Central memory CD4-positive, alpha-beta T cell (primary cell): ENCODE measurements around the gene ZNF547.

Source experiments
- DNase-seq: peaks from one replicate; pipeline ENCODE4 v3.0.0; 2022
- total RNA-seq, 3 experiments: gene quantifications; one replicate each; lab custom pipeline; 2026; lab: John Stamatoyannopoulos, UW

The ZNF547 gene
- 0.77 to 5.4 (median 1.4) reads per million in 3 experiments for total RNA-seq

DNA sequence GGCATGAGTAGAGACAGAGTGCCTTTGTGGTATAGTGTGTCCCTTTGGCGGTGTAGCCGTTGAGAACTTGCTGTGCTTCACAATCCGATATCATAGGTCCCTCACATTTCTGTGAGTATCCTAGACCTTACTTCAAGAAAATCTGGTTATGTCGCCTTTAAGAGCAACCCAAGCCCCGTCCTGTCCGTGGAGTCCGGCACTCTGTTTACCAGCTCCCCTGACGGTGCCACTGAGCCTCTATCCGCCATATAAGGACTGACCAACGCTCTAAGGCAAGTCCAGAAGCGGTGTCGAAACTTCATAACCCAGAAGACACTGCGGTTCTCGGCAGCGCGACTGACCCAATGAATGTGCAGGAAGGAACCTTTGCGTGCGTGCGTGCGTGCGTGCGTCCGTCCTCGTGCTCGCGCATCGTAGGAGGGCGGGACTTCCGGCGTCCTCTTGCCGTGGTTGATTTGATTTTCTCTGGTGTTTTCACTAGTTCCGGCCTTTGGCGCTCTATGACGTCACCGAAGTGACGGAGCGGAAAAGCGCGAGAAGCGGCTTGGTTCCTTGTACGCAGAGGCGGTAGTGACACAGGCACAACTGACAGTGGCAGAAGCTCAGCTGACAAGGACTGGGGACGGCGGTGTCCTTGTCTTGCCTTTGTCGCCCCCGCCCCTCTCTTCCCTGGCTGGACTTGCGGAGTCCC, at the start of gene ZNF547, which contains the start of gene TRAPPC2B:
ZNF547 (plus strand) TSS at position 555 of the 691 bp plus-strand sequence. CDS start 5,005 bp downstream, outside the sequence.
TRAPPC2B (plus strand) TSS at position 555 of the 691 bp plus-strand sequence. CDS start 1,283 bp downstream, outside the sequence.
- DNase-seq: peak; percentile 98

DNA sequence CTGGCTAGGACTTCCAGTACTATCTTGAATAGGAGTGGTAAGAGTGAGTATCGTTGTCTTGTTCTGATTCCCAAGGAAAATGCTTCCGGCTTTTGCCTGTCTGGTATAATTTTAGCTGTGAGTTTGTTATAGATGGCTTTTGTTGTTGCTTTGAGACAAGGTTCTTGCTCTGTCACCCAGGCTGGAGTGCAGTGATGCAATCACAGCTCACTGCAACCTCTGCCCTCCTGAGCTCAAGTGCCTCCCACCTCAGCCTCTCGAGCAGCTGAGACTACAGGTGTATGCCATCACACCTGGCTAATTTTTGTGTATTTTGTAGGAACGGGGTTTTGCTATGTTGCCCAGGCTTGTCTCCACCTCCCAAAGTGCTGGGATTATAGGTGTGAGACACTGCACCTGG, 49.2 kb upstream of the ZNF547 start:
- no peak for DNase-seq

DNA sequence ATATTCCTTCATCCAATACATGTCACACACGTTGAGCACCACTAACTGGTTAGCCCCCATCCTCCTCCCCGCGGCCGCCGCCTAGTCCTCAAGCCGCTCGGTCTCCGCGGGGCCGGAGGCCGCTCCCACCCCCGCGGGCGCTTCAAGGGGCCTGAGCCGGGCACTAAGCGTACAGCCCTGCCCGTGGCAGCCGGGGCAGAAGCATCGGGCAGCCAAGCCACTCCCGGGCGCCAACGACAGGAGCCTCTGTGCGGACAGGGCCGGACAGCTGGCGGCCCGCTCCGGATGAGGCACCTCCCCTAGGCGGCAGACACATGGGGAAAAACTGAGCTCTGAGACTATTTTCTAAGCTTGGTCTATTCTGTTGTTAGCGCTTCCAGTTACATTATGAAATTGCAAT, 45.8 kb upstream of the ZNF547 start:
- DNase-seq: no peak

DNA sequence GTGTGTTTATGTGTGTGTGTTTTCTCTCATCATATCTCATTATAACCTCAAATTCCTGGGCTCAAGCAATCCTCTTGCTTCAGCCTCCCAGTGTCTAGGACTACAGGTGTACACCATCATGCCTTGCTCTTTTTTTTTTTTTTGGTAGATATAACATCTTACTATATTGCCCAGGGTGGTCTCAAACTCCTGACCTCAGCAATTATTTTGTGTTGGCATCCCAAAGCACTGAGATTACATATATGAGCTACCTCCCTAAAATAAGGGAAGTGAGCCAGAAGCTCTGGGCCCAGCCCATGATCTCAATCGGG, 43.5 kb upstream of the ZNF547 start:
- no peak for DNase-seq

GRCh38 chr19:57320180-57321084, 42.9 kb upstream of the ZNF547 start, which contains the start of gene ZNF543:
Gene ZNF543, plus strand, starts transcription at chr19:57320472. Its CDS starts 382 bp downstream, at chr19:57320854.
- DNase-seq: peak; percentile 85

- no peak for DNase-seq
These were observed 42.2 kb upstream of the ZNF547 start for GRCh38 chr19:57321116-57321515.

- DNase-seq: no peak
These were observed 41.6 kb upstream of the ZNF547 start for GRCh38 chr19:57321751-57322150.

GRCh38 chr19:57324992-57325391, 38.4 kb upstream of the ZNF547 start:
- DNase-seq: no peak

GRCh38 chr19:57327993-57328392, 35.4 kb upstream of the ZNF547 start:
- no peak for DNase-seq

- no peak for DNase-seq
These were observed 29.2 kb upstream of the ZNF547 start for GRCh38 chr19:57334191-57334590.

DNA sequence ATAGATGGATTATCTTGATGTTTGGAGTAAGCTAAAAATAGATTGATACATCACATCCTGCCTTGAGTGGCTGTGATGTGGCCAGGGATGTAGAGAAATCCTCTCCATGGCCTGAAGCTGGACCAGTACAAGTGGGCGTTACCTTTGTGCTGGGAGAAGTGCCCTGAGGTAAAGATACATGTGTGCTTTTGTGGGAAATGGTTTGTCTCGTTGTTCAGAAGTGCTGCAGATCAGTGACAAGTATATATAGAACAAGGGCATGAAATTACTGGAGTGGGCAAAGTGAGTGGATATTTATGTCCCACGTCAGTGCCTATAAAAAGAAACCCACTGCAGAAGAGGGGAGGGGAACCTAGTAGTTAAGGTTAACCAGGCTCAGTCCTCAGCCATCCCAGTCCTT, 24.5 kb upstream of the ZNF547 start:
- DNase-seq: no peak

DNA sequence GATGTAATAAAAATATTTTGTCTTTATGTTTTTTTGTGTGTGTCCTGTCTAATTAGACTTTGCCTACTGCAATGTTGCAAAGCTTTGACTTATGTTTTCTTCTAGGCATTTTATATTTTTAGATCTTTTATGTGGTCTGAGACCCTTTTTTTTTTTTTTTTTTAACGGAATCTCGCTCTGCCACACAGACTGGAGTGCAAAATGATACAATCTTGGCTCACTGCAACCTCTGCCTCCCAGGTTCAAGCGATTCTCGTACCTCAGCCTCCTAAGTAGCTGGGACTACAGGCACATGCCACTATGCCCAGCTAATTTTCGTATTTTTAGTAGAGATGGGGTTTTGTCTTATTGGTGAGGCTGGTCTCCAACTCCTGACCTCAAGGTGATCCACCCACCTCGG, 20.8 kb upstream of the ZNF547 start:
- DNase-seq: no peak

GRCh38 chr19:57348136-57348535, 15.2 kb upstream of the ZNF547 start:
- DNase-seq: no peak

DNA sequence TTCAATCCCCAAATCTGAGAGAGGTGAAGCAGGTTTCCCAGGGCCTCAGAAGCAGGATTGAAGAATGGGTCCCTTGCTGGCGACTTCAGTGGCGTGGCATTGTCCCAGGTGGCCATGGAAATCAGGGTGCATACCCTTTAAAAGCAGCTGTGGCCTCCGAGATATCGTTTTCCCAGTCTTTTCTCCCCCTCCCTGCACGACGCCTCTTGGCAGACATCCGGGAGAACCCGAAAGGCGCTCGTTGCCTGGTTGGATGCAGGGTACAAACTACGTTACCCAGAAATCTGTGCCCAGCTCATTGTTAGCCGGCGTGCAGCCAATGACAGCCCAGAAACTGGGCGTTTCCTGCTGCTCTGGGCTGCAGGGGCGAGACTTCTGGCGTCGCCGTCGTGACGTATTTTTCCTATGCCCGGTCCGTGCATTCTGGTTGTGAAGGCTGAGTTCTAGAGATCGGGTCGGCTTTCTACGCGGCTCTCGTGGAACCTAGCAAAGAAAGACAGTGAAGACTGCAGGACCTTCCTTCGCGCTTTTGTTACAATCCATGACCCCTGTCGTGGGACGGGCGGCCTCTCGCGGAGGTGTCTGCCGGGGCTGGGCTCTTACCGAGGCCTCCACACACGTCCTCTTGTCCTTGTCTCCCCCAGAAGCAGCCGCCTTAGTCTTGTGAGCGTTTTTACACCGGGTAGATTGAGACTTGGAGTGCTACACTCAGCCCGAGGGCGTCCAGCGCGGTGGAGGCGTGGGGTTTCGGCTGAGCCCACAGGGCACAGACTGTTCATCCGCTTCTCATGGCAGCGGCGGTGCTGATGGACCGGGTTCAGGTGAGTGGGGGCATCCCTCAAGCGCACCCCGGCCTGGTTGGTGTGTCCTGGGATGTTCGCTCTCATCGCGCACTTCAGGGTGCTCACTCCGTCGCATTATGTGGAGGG, 12.2 kb upstream of the ZNF547 start, which contains the start of gene ZNF304:
ZNF304 (plus strand) TSS at position 395 of the 929 bp plus-strand sequence; CDS start at position 789, 394 bp downstream.
- peak; percentile 80 for DNase-seq

- DNase-seq: no peak
These were observed 11.5 kb upstream of the ZNF547 start for GRCh38 chr19:57351867-57352266.

GRCh38 chr19:57355916-57356315, 7.4 kb upstream of the ZNF547 start:
- DNase-seq: no peak

DNA sequence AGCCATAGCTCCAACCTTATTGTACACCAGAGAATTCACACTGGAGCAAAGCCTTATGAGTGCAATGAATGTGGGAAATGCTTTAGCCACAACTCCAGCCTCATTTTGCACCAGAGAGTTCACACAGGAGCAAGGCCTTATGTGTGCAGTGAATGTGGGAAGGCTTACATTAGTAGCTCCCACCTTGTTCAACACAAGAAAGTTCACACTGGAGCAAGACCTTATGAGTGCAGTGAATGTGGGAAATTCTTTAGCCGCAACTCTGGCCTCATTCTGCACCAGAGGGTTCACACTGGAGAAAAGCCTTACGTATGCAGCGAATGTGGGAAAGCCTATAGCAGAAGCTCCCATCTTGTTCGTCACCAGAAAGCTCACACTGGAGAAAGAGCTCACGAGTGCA, 5.9 kb upstream of the ZNF547 start:
- no peak for DNase-seq

DNA sequence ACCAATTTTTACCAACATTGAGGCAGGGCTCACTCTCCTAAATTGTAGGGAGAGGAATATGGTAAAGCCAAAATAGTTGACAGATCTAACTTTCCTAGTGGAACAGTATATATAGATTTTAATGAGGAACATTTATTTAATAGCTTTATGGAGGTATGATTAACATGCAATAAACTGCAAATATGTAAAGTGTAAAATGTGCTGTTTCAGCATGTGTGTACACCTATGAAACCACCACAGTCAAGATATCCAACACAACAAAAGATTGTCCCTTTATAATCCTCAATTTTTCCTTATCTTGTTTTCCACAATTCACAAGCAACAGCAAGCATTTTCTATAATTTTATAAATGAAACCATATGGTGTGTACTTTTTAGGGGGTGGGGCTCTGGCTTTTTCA, 4.1 kb upstream of the ZNF547 start:
- DNase-seq: no peak

GRCh38 chr19:57362419-57362818, 932 bp upstream of the ZNF547 start:
- DNase-seq: no peak

DNA sequence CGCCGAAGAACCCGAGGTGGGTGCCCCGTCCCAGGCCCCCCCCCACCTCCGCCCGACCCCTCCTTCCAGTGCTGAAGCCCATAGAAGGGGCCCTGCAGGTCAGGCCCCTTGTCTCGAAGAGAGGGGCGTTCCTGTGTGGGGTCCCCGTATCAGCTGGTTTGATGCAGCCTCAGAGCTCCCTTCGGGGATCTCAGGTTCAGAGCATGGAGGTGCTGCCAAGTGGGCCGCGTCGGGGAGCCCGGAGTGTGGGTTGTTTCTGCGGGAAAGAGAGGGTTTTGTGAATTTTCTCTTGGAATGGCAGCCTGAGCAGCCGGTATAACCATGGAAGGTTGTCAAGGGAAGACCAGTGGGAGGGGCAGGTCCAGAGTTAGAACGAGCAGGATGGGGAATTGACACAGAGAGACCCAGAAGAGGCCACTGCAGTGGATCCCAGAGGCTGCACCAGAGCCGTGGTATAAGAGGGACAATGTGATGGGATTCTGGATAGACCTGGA, 384 bp downstream of the ZNF547 start:
- no peak for DNase-seq

DNA sequence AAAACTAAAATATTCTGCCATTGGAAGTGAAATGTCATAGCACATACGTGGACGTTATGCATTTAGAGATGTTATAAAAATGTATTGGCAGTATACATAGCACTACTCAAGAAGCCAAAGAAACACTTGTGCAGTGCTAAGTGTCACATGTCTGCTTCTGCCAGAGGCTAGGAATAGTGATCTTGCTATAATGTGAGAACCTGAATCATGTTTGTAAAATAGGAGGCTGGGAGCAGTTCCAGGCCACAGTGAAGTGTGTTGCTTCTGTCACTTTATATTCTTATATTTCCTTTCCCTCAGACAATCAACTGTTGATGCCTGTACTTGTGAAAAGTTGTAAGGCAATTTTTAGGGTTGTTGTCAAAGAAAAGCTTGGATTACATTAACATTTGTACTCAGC, 3.4 kb downstream of the ZNF547 start:
- no peak for DNase-seq

GRCh38 chr19:57374179-57374578, 10.8 kb downstream of the ZNF547 start:
- no peak for DNase-seq
